ENCODE data around the gene BLMH. TPM values are rescaled to one million over a fixed set of nuclear protein-coding genes. Genes with fewer than 3 reads are reported as not detected.

Gene BLMH
- polyA plus RNA-seq, 1 experiment = 10.7 TPM

DNA sequence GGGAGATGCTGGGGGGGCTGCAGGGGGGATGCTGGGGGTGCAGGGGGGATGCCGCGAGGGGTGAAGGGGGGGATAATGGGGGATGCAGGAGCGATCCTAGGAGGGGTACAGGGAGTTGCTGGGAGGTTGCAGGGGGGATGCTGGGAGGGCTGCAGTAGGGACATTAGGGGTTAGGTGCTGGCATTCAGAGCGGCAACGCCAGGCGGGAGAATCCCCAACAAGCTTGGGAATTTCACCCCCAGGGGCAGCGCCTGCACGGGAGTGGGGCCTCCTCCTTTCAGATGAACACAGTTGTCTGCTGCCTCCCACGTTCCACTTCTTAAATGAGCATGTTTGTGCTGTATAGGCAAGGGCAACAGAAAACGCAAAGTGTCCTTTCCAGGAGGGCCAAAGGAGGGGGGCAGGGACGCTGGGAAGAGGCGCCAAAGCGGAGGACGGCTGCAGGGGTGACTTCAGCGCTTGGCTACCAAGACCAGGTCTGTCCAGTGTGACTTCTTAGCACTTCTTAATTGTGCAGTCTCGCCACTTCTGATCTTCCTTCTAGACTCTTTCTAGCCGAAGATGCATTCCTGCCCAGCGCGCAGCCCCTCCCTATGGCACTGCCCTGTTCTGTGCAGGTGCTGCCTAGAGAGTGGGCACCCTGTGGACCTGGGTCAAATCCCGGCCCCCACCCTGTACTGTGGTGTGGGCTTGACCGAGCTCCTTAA lies 54.3 kb downstream of the BLMH start:
- ChIA-PET CTCF (interaction anchor here (1.0 kb wide), 1 partner anchor 11 kb away, joined by 3 read pairs; no protein-coding TSS in a partner anchor), POLR2A (no interaction called here)
- no peak for DNase-seq (ENCODE audit: low read depth)
- Histone ChIP-seq H3K4me3 (ENCODE audit: low read depth, low read length) (no peak overlapping the region), H3K36me3 (ENCODE audit: control insufficient read depth, insufficient read depth, low read length) (no peaks in the 10 kb centered on the region), H3K27me3 (ENCODE audit: control insufficient read depth, insufficient read depth, low read length) (peaks cover 32% of the 10 kb centered on the region)
- TF ChIP-seq, protein P1, sequence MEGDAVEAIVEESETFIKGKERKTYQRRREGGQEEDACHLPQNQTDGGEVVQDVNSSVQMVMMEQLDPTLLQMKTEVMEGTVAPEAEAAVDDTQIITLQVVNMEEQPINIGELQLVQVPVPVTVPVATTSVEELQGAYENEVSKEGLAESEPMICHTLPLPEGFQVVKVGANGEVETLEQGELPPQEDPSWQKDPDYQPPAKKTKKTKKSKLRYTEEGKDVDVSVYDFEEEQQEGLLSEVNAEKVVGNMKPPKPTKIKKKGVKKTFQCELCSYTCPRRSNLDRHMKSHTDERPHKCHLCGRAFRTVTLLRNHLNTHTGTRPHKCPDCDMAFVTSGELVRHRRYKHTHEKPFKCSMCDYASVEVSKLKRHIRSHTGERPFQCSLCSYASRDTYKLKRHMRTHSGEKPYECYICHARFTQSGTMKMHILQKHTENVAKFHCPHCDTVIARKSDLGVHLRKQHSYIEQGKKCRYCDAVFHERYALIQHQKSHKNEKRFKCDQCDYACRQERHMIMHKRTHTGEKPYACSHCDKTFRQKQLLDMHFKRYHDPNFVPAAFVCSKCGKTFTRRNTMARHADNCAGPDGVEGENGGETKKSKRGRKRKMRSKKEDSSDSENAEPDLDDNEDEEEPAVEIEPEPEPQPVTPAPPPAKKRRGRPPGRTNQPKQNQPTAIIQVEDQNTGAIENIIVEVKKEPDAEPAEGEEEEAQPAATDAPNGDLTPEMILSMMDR (IDR thresholded peaks at IDR 0.05; ENCODE audit: insufficient read depth, low read depth, low read length) = no peak

DNA sequence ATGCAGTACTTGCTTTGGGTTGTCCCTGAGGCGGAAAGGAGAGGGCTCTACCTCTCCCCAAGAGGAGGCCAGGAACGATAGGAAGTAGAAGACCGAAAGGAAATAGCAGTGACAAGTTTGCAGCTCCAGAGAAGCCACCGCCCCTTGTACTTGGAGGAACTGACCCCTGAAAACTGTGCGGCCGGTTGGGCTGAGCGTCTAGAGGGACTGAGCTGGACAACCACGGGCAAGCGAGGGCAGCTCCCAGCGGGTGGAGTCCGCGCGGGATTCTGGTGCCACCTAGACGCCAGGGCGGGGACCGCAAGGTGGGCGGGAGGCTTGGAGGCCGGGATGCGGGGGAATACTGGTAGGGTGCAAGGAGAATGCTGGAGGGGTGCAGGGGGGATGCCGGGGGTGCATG lies 55.0 kb downstream of the BLMH start:
- H3K27me3 ChIP-seq (ENCODE audit: control insufficient read depth, insufficient read depth, low read length) = peaks cover 33% of the 10 kb centered on the region
- CTCF ChIA-PET = interaction anchor here (0.5 to 1.2 kb wide), 4 partner anchors 8 to 117 kb away, joined by 3 to 4 read pairs (median 4); no protein-coding TSS in a partner anchor
- POLR2A ChIA-PET = no interaction called here
- TF ChIP-seq, protein P1 (IDR thresholded peaks at IDR 0.05; ENCODE audit: insufficient read depth, low read depth, low read length) = peak; percentile 47
- no peak overlapping the region for H3K4me3 ChIP-seq (ENCODE audit: low read depth, low read length)
- DNase-seq (ENCODE audit: low read depth) = no peak
- no peaks in the 10 kb centered on the region for H3K36me3 ChIP-seq (ENCODE audit: control insufficient read depth, insufficient read depth, low read length)

DNA sequence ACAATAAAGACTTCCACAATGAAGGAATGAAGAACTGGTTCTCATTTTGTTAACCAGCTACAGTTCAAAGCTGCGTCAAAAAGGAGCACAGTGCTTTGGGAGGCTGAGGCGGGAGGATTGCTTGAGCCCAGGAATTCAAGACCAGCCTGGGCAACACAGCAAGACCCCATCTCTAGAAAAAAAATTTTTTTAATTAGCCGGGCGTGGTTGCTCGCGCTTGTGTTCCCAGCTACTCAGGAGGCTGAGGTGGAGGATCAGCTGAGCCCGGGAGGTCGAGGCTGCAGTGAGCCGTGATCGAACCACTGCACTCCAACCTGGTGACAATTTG lies 55.5 kb downstream of the BLMH start:
- Histone ChIP-seq H3K36me3 (ENCODE audit: control insufficient read depth, insufficient read depth, low read length) (no peaks in the 10 kb centered on the region), H3K4me3 (ENCODE audit: low read depth, low read length) (no peak overlapping the region; the same call in 1 of the 2 replicates), H3K27me3 (ENCODE audit: control insufficient read depth, insufficient read depth, low read length) (peaks cover 33% of the 10 kb centered on the region)
- no peak for DNase-seq (ENCODE audit: low read depth)
- ChIA-PET CTCF (interaction anchor here (0.5 to 1.2 kb wide), 4 partner anchors 9 to 116 kb away, joined by 3 to 4 read pairs (median 4); no protein-coding TSS in a partner anchor), POLR2A (no interaction called here)
- TF ChIP-seq, protein P1 (IDR thresholded peaks at IDR 0.05; ENCODE audit: insufficient read depth, low read depth, low read length) = no peak

DNA sequence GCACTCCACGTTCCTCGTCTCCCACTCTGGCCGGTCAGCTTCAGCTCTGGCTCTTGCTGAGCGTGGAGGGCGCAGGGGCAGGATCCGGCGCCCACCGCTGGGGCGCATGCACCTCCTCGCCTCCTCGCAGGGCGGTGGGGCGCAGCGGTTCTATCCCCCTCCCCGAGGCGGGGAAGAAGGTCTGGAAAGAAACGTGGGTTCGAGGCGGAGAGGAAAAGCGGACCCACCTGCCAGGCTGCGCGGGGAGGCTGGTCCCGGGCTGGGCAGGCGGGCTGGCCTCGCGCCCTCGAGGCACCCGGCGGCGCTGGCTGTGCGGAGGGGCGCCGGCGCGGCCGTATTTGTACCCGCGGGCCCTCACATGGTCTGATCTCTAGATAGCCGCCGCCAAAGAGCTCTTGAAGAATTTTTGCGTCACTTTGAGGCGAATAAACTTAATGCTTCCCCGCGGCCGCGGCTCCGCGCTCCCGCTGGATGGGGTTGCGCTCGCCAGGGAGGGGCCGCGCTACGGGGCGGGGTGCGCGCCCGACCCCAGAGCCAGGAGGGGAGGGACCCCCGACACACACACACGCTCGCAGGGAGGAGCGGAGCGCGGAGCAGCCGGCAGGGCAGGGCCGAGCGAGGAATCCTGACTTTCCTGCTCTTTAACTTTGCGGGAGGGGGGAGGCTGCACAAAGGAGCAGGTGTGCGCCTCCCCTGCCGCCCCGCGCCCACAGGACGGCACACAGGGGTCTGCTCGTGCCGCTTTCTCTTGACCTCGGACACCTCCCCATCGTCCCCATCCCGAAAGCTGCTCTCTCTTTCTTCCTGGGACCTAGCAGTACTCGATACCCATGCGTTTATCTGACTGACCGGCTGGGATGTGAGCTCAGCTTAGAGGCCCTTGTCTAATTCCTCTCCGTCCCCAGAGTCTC lies 56.1 kb downstream of the BLMH start, which contains the start of gene SLC6A4:
Gene SLC6A4, minus strand, starts transcription at position 312 of the 911 bp plus-strand sequence. CDS start 13,739 bp downstream, outside the sequence.
- no peak for DNase-seq (ENCODE audit: low read depth)
- peaks cover 35% of the 10 kb centered on the region for H3K27me3 ChIP-seq (ENCODE audit: control insufficient read depth, insufficient read depth, low read length)

More for the DNA sequence above, 56.1 kb downstream of the BLMH start, which contains the start of gene SLC6A4:
- POLR2A ChIA-PET = no interaction called here
- CTCF ChIA-PET = interaction anchor here (0.9 to 1.2 kb wide), 2 partner anchors 9 to 109 kb away, joined by 4 read pairs; no protein-coding TSS in a partner anchor
- H3K36me3 ChIP-seq (ENCODE audit: control insufficient read depth, insufficient read depth, low read length) = no peaks in the 10 kb centered on the region
- TF ChIP-seq, protein P1 (IDR thresholded peaks at IDR 0.05; ENCODE audit: insufficient read depth, low read depth, low read length) = no peak
- H3K4me3 ChIP-seq (ENCODE audit: low read depth, low read length) = peak within 1 kb of the TSS; percentile 40
